KOPT-K1 (cell line): Measurements from ENCODE around the gene TMEM260.
"Not testable (repeated sequence)": the region's sequence is repeated elsewhere in the genome, so short reads cannot be mapped to it uniquely, and the experiment has no call there.

Source experiments
- H3K27ac ChIP-seq: fragments of 200-600 bp; sonication (generic); 2 replicates; pipeline ENCODE4 v1.5.1; 2016; ENCODE audit warnings: antibody characterized with exemption, mild to moderate bottlenecking, low read depth, low read length; ENCODE audit not compliant: poor library complexity, severe bottlenecking
- H3K36me3 ChIP-seq: fragments of 200-600 bp; sonication (generic); 2 replicates; pipeline ENCODE4 v1.5.1; 2017; ENCODE audit warnings: antibody characterized with exemption, mild to moderate bottlenecking, low read length, moderate library complexity; ENCODE audit not compliant: insufficient read depth
- H3K9me3 ChIP-seq: fragments of 200-600 bp; sonication (generic); 2 replicates; pipeline ENCODE4 v1.5.1; 2017; ENCODE audit warnings: antibody characterized with exemption, low read length, mild to moderate bottlenecking; ENCODE audit not compliant: insufficient read depth, poor library complexity, severe bottlenecking

TMEM260 gene

GRCh38 chr14:56647493-56647892 is 67.9 kb downstream of the TMEM260 start:
- Histone ChIP-seq H3K9me3 (no peaks in the 10 kb centered on the region), H3K27ac (no peak overlapping the region), H3K36me3 (peaks cover 32% of the 10 kb centered on the region)

- Histone ChIP-seq H3K9me3 (no peaks in the 10 kb centered on the region), H3K27ac (no peak overlapping the region)
Observed at GRCh38 chr14:56648508-56649301, 69.1 kb downstream of the TMEM260 start.

GRCh38 chr14:56649382-56649781 is 69.8 kb downstream of the TMEM260 start:
- no peaks in the 10 kb centered on the region for H3K9me3 ChIP-seq
- peaks cover 32% of the 10 kb centered on the region for H3K36me3 ChIP-seq
- H3K27ac ChIP-seq, result no peak overlapping the region

More at GRCh38 chr14:56648508-56649301, 69.1 kb downstream of the TMEM260 start:
- peaks cover 32% of the 10 kb centered on the region for H3K36me3 ChIP-seq

GRCh38 chr14:56650048-56650447 is 70.5 kb downstream of the TMEM260 start:
- H3K36me3 ChIP-seq, result peaks cover 32% of the 10 kb centered on the region
- H3K27ac ChIP-seq, result no peak overlapping the region
- H3K9me3 ChIP-seq, result no peaks in the 10 kb centered on the region

GRCh38 chr14:56650979-56651378 is 71.4 kb downstream of the TMEM260 start:
- H3K36me3 ChIP-seq, result peaks cover 32% of the 10 kb centered on the region
- H3K27ac ChIP-seq, result no peak overlapping the region
- H3K9me3 ChIP-seq, result no peaks in the 10 kb centered on the region

- H3K27ac ChIP-seq, result no peak overlapping the region
- no peaks in the 10 kb centered on the region for H3K36me3 ChIP-seq
Observed at GRCh38 chr14:56657604-56658003, 78.0 kb downstream of the TMEM260 start.

GRCh38 chr14:56659378-56659777 is 79.8 kb downstream of the TMEM260 start:
- no peaks in the 10 kb centered on the region for H3K36me3 ChIP-seq
- H3K9me3 ChIP-seq, result no peaks in the 10 kb centered on the region
- H3K27ac ChIP-seq, result no peak overlapping the region

More at GRCh38 chr14:56657604-56658003, 78.0 kb downstream of the TMEM260 start:
- H3K9me3 ChIP-seq, result no peaks in the 10 kb centered on the region

GRCh38 chr14:56659964-56660551 is 80.5 kb downstream of the TMEM260 start:
- no peaks in the 10 kb centered on the region for H3K9me3 ChIP-seq
- no peaks in the 10 kb centered on the region for H3K36me3 ChIP-seq
- H3K27ac ChIP-seq, result no peak overlapping the region

- Histone ChIP-seq H3K36me3 (no peaks in the 10 kb centered on the region), H3K27ac (no peak overlapping the region), H3K9me3 (no peaks in the 10 kb centered on the region)
Observed at GRCh38 chr14:56660677-56661389, 81.2 kb downstream of the TMEM260 start.

- H3K9me3 ChIP-seq, result no peaks in the 10 kb centered on the region
- H3K36me3 ChIP-seq, result no peaks in the 10 kb centered on the region
- no peak overlapping the region for H3K27ac ChIP-seq
Observed at GRCh38 chr14:56661478-56661877, 81.9 kb downstream of the TMEM260 start.

- Histone ChIP-seq H3K9me3 (no peaks in the 10 kb centered on the region), H3K36me3 (no peaks in the 10 kb centered on the region), H3K27ac (no peak overlapping the region)
Observed at GRCh38 chr14:56664811-56665421, 85.3 kb downstream of the TMEM260 start.

GRCh38 chr14:56666294-56666693 is 86.7 kb downstream of the TMEM260 start:
- Histone ChIP-seq H3K27ac (no peak overlapping the region), H3K9me3 (no peaks in the 10 kb centered on the region), H3K36me3 (no peaks in the 10 kb centered on the region)

- Histone ChIP-seq H3K36me3 (no peaks in the 10 kb centered on the region), H3K9me3 (no peaks in the 10 kb centered on the region), H3K27ac (no peak overlapping the region)
Observed at GRCh38 chr14:56666716-56667115, 87.1 kb downstream of the TMEM260 start.

- H3K9me3 ChIP-seq, H3K27ac ChIP-seq, H3K36me3 ChIP-seq: not testable (repeated sequence)
Observed at GRCh38 chr14:56667290-56667689, 87.7 kb downstream of the TMEM260 start.

- Histone ChIP-seq H3K36me3 (no peaks in the 10 kb centered on the region), H3K9me3 (no peaks in the 10 kb centered on the region), H3K27ac (no peak overlapping the region)
Observed at GRCh38 chr14:56676042-56676441, 96.4 kb downstream of the TMEM260 start.
